Stomach (tissue), 9 donors: Measurements from ENCODE around the gene ACAD8. TPM values are rescaled to one million over a fixed set of nuclear protein-coding genes. Genes with fewer than 3 reads are reported as not detected.

ENCODE experiments used
- DNase-seq, 2 donors: peaks; one replicate each; pipeline versions ENCODE4 v3.0.0 to v3.0.0-alpha.2; 2013 to 2019
- H3K27ac ChIP-seq, 5 donors: fragments of 200-600 bp in 4 of 5; sonication (generic) in 4 of 5; one replicate each; pipeline ENCODE4 v1.5.1; 2013 to 2019; ENCODE audit warnings: mild to moderate bottlenecking in 1 of 5, moderate library complexity in 1 of 5
- H3K27me3 ChIP-seq, 3 donors: fragments of 200-600 bp; sonication (generic); one replicate each; pipeline ENCODE4 v1.5.1; 2017 to 2019; ENCODE audit warnings: mixed run types in 1 of 3
- H3K36me3 ChIP-seq, 4 donors: fragments of 200-600 bp; sonication (generic); 1 replicate in 3 of 4; 2 replicates in 1 of 4; pipeline ENCODE4 v1.5.1; 2016 to 2019
- H3K4me1 ChIP-seq, 4 donors: fragments of 200-600 bp; sonication (generic); one replicate each; pipeline ENCODE4 v1.5.1; 2016 to 2019
- H3K4me3 ChIP-seq, 4 donors: fragments of 200-600 bp; sonication (generic) in 3 of 4; one replicate each; pipeline ENCODE4 v1.5.1; 2016 to 2019; ENCODE audit warnings: mild to moderate bottlenecking in 1 of 4
- H3K9me3 ChIP-seq, 4 donors: fragments of 200-600 bp; sonication (generic); one replicate each; pipeline ENCODE4 v1.5.1; 2016 to 2019
- EP300 ChIP-seq: sonication (generic); formaldehyde crosslinking; IDR thresholded peaks from one replicate; pipeline ENCODE4 v1.6.1; 2017; ENCODE audit warnings: antibody characterized with exemption
- POLR2A ChIP-seq, 4 donors: fragments of 450-650 bp; IDR thresholded peaks; one replicate each; pipeline ENCODE4 v1.6.1; 2016; ENCODE audit warnings: antibody characterized with exemption in 4 of 4, control low read depth in 2 of 4, mild to moderate bottlenecking in 1 of 4, moderate library complexity in 1 of 4
- POLR2AphosphoS5 ChIP-seq, 3 donors: sonication (generic); formaldehyde crosslinking; IDR thresholded peaks; one replicate each; pipeline ENCODE4 v1.6.1; 2016; ENCODE audit warnings: antibody characterized with exemption in 3 of 3
- WGBS, 5 donors: extraction: QIAGEN DNeasy Blood & Tissue Kit in 3 of 5; methylation state at CpG; one replicate each; pipeline versions ENCODE4 v1.1.5 to v1.1.7; 2013 to 2018; 5-methylcytosine and 5-hydroxymethylcytosine counted together
- intact Hi-C: fragments of 100-400 bp; cut with DNase I; formaldehyde crosslinking; loops from one replicate; pipeline ENCODE4 v1.15.1; 2023; ENCODE audit warnings: low total_unique reads
- polyA plus RNA-seq, 3 donors: library from polyadenylated mRNA; stranded (reverse); fragments of 200-250 nt; gene quantifications; one replicate each; pipeline ENCODE4 v1.2.3, GENCODE V29; 2013
- total RNA-seq, 5 donors: library from RNA; depleted of rRNA; stranded (reverse); fragments of >200 nt; gene quantifications; one replicate each; pipeline versions ENCODE4 v1.1.0 to v1.2.3, GENCODE V29; 2014 to 2016
- TF ChIP-seq, protein P1 (sequence below), 7 experiments: fragments of 450-650 bp in 4 of 7; fragments of 200-600 bp in 3 of 7; sonication (generic) in 3 of 7; IDR thresholded peaks; one replicate each; pipeline ENCODE4 v1.5.1; 2016 to 2019; ENCODE audit warnings: antibody characterized with exemption in 7 of 7, control low read depth in 2 of 7, mild to moderate bottlenecking in 1 of 7
- donor health status: healthy with polysubstance abuse.
- donor health status: Bipolar disorder and iron deficiency.
- donor health status: healthy.

Gene ACAD8
- total and polyA plus RNA-seq, 8 donors = 15.1 to 44.6 (median 26.5) TPM

- WGBS, 5 donors = 90 to 99% (median 96%) methylated on average over 5 of the region's 5 CpGs
- TF ChIP-seq POLR2A (IDR thresholded peaks at IDR 0.05) = no peak
- TF ChIP-seq, protein P1, sequence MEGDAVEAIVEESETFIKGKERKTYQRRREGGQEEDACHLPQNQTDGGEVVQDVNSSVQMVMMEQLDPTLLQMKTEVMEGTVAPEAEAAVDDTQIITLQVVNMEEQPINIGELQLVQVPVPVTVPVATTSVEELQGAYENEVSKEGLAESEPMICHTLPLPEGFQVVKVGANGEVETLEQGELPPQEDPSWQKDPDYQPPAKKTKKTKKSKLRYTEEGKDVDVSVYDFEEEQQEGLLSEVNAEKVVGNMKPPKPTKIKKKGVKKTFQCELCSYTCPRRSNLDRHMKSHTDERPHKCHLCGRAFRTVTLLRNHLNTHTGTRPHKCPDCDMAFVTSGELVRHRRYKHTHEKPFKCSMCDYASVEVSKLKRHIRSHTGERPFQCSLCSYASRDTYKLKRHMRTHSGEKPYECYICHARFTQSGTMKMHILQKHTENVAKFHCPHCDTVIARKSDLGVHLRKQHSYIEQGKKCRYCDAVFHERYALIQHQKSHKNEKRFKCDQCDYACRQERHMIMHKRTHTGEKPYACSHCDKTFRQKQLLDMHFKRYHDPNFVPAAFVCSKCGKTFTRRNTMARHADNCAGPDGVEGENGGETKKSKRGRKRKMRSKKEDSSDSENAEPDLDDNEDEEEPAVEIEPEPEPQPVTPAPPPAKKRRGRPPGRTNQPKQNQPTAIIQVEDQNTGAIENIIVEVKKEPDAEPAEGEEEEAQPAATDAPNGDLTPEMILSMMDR (IDR thresholded peaks at IDR 0.05) = no peak
- no peak for TF ChIP-seq POLR2AphosphoS5 (IDR thresholded peaks at IDR 0.05)
- TF ChIP-seq EP300 = no peak
- DNase-seq = no peak
- peaks cover 37 to 93% (median 92%) of the 10 kb centered on the region in 4 donors for H3K36me3 ChIP-seq
- no peaks in the 10 kb centered on the region for H3K27me3 ChIP-seq
- H3K4me3 ChIP-seq = no peak overlapping the region
- no peak overlapping the region for H3K27ac ChIP-seq
- H3K9me3 ChIP-seq = no peaks in the 10 kb centered on the region
- no peaks in the 10 kb centered on the region for H3K4me1 ChIP-seq
- intact Hi-C loops = no loop called here
Measured at GRCh38 chr11:134238956-134239355, 14.4 kb upstream of the ACAD8 start.

DNA sequence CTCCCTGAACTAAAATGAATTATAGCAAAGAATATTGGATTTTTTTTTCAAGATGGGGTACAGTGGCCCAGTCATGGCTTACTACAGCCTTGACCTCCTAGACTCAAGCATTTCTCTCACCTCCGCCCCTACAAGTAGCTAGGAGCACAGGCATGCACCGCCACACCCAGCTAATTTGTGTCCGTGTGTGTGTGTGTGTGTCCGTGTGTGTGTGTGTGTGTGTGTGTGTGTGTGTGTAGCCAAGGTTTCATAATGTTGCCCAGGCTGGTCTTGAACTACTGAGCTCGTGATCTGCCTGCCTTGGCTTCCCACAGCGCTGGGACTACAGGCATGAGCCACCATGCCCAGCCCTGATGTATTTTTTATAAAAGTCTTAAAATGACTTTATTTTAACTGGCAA is 12.8 kb upstream of the ACAD8 start:
- Histone ChIP-seq H3K4me3 (no peak overlapping the region), H3K36me3 (peaks cover 52 to 99% (median 96%) of the 10 kb centered on the region in 4 donors), H3K4me1 (no peaks in the 10 kb centered on the region), H3K9me3 (no peaks in the 10 kb centered on the region), H3K27ac (no peak overlapping the region), H3K27me3 (no peaks in the 10 kb centered on the region)
- no peak for TF ChIP-seq EP300
- TF ChIP-seq POLR2A (IDR thresholded peaks at IDR 0.05) = no peak
- no peak for TF ChIP-seq POLR2AphosphoS5 (IDR thresholded peaks at IDR 0.05)
- 60 to 80% (median 70%) methylated on average over 6 of the region's 6 CpGs for WGBS, 5 donors
- intact Hi-C loops = no loop called here
- no peak for DNase-seq

GRCh38 chr11:134242376-134242775 is 11.0 kb upstream of the ACAD8 start:
- no peak for TF ChIP-seq EP300
- no peak for TF ChIP-seq POLR2A (IDR thresholded peaks at IDR 0.05)
- no peak for TF ChIP-seq POLR2AphosphoS5 (IDR thresholded peaks at IDR 0.05)
- TF ChIP-seq, protein P1 (IDR thresholded peaks at IDR 0.05) = no peak
- DNase-seq = no peak
- intact Hi-C loops = no loop called here
- Histone ChIP-seq H3K27me3 (no peaks in the 10 kb centered on the region), H3K36me3 (peaks cover 63 to 100% (median 99%) of the 10 kb centered on the region in 4 donors), H3K4me1 (no peaks in the 10 kb centered on the region), H3K9me3 (no peaks in the 10 kb centered on the region), H3K27ac (no peak overlapping the region), H3K4me3 (no peak overlapping the region)
- 77 to 92% (median 85%) methylated on average over 9 of the region's 9 CpGs for WGBS, 5 donors

DNA sequence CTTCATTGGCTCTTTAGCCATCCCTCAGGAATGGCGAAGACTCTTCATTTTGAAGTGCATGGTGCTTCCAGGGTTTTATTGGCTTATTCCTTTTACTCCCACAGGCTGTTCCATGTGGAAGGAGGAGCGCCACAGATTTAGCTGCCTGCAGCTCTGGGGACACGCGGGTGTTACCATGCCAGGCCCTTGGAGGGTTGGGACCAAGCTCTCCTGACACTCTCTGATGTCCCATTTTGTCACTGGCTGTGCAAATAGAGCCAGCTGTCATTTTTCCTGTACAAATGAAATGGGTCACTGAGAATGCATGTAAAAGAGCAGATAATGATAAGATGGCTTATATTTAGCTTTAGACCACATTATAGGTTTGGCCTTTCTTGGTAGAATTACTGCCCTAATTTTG is 9.5 kb upstream of the ACAD8 start:
- Histone ChIP-seq H3K4me3 (no peak overlapping the region), H3K27ac (no peak overlapping the region), H3K27me3 (no peaks in the 10 kb centered on the region), H3K36me3 (peaks cover 75 to 100% (median 100%) of the 10 kb centered on the region in 4 donors), H3K9me3 (no peaks in the 10 kb centered on the region), H3K4me1 (no peaks in the 10 kb centered on the region)
- intact Hi-C loops = no loop called here
- no peak for TF ChIP-seq POLR2A (IDR thresholded peaks at IDR 0.05)
- TF ChIP-seq, protein P1 (IDR thresholded peaks at IDR 0.05) = no peak
- no peak for TF ChIP-seq EP300
- no peak for TF ChIP-seq POLR2AphosphoS5 (IDR thresholded peaks at IDR 0.05)
- 84 to 100% (median 91%) methylated on average over 4 of the region's 4 CpGs for WGBS, 5 donors
- no peak for DNase-seq

DNA sequence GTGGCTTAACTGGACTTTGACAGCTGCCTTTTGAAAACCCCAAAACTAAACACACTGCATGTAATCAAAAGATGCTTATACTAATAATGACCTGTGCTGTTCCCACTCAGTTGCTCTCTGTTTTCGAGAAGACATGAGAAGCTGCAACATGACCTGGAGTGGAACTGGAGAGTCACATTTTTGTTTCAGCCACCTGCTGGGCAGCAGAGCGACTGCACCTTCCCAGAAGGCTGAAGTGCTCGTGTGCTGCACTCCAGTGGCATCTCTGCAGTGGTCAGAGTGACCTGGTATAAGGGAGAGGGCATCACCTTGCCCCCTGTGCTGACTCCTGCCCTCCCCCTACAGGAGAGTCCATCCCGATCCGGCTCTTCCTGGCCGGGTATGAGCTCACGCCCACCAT is 8.8 kb upstream of the ACAD8 start:
- intact Hi-C loops = no loop called here
- Histone ChIP-seq H3K27me3 (no peaks in the 10 kb centered on the region), H3K36me3 (peaks cover 74 to 100% (median 100%) of the 10 kb centered on the region in 4 donors), H3K4me3 (no peak overlapping the region), H3K4me1 (no peaks in the 10 kb centered on the region), H3K9me3 (no peaks in the 10 kb centered on the region), H3K27ac (no peak overlapping the region)
- WGBS, 5 donors = 44 to 59% (median 55%) methylated on average over 4 to 7 of the region's 7 CpGs
- no peak for TF ChIP-seq EP300
- TF ChIP-seq, protein P1 (IDR thresholded peaks at IDR 0.05) = peak in 4 of 7 experiments; percentile 29 to 37 (median 34)
- peak in 1 of 2 donors; percentile 41 for DNase-seq
